ENCODE measurements around the gene GIT1. TPM values are rescaled to one million over a fixed set of nuclear protein-coding genes. Genes with fewer than 3 reads are reported as not detected.

Gene GIT1
- total and polyA plus RNA-seq, 2 experiments from 2014 or later = 20.0 to 46.3 TPM

GRCh38 chr17:29582772-29583171, 6.7 kb downstream of the GIT1 start:
- H4K20me1 ChIP-seq (ENCODE audit: insufficient read depth, poor library complexity, severe bottlenecking) = peaks cover 33% of the 10 kb centered on the region
- no peak overlapping the region for H3K4me3 ChIP-seq
- H3K27ac ChIP-seq = no peak overlapping the region
- no peaks in the 10 kb centered on the region for H3K9me3 ChIP-seq (ENCODE audit: low read depth)
- TF ChIP-seq EZH2phosphoT487 (IDR thresholded peaks at IDR 0.05; ENCODE audit: low read depth, severe bottlenecking, unreplicated experiment) (no peak), CTCF (IDR thresholded peaks at IDR 0.05; ENCODE audit: poor library complexity) (no peak), EZH2 (IDR thresholded peaks at IDR 0.05; ENCODE audit: borderline replicate concordance) (no peak)
- WGBS (ENCODE audit: low lambda C conversion rate, missing lambda C conversion rate) = 97% methylated on average over 13 of the region's 13 CpGs
- H3K4me2 ChIP-seq = no peak overlapping the region
- H3K27me3 ChIP-seq = no peaks in the 10 kb centered on the region
- no peak for DNase-seq (ENCODE audit: low spot score)
- H2AFZ ChIP-seq = no peak overlapping the region
- peaks cover 44% of the 10 kb centered on the region for H3K79me2 ChIP-seq
- no peaks in the 10 kb centered on the region for H3K9me2 ChIP-seq (replicated peaks; ENCODE audit: insufficient read depth)
- H3K4me1 ChIP-seq (ENCODE audit: insufficient read depth) = peaks cover 4% of the 10 kb centered on the region
- H3K36me3 ChIP-seq (replicated peaks; ENCODE audit: insufficient read depth, low read depth) = no peaks in the 10 kb centered on the region

DNA sequence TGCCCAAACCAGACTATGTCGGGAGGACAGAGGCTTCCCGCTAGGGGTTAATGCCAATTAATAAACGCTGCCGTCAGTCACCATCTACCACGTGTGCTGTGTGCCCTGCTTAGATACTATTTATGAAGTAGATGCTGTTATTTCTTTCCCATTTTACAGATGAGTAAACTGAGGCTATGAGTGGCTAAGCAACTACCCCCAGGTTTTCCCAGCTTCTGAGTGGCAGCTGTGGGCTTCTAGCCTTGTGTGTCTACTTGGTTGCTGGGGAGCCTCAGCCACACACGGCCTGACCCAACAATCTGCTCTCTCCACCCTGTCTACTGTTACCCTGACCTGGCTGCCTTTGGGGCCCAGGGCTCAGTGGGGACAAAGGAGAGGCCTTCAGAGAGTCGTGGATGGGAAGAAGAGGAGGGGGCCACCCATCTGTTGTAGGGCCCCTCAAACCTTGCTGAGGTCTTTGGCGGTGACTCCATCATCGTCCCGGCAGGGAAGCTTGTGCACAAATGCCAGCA, 7.1 kb downstream of the GIT1 start:
- Histone ChIP-seq H3K9me2 (replicated peaks; ENCODE audit: insufficient read depth) (no peaks in the 10 kb centered on the region), H3K79me2 (peaks cover 39% of the 10 kb centered on the region)

DNA sequence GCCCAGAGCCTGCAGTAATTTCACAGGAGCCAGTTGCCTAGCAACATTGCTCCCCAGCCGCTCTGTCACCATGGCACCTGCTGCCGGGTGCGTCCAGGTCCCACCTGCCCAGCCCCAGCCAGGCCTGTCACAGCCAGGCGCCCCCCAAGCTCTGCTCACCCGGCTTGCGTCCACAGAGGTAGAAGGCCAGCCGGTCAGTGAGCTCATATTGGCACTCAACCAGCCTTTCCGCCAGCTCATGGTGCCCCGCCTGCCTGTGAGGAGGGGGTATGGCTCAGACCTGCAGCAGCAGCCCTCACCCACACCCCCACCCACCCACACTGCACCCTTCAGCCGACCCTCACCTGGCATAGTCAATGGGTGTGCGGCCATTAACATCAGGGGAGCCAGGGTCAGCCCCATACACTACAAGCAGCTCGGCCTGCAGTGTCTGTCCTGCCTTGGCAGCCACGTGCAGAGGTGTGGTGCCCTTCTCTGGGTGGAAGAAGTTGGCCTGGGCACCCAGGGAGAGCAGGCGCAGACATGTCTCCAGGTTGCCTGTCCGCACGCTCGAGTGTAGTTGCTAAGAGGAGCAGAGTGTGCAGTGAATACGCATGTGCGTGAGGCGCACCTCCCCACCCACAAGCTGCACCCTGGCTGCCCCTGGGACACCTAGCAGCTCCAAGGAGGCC, 7.7 kb downstream of the GIT1 start:
- no peak for TF ChIP-seq EZH2phosphoT487 (IDR thresholded peaks at IDR 0.05; ENCODE audit: low read depth, severe bottlenecking, unreplicated experiment)
- Histone ChIP-seq H3K9me2 (replicated peaks; ENCODE audit: insufficient read depth) (no peaks in the 10 kb centered on the region), H2AFZ (no peak overlapping the region), H3K9me3 (ENCODE audit: low read depth) (no peaks in the 10 kb centered on the region), H3K27me3 (no peaks in the 10 kb centered on the region), H4K20me1 (ENCODE audit: insufficient read depth, poor library complexity, severe bottlenecking) (peaks cover 23% of the 10 kb centered on the region), H3K4me1 (ENCODE audit: insufficient read depth) (no peaks in the 10 kb centered on the region), H3K4me3 (no peak overlapping the region), H3K36me3 (replicated peaks; ENCODE audit: insufficient read depth, low read depth) (no peaks in the 10 kb centered on the region), H3K79me2 (peaks cover 33% of the 10 kb centered on the region), H3K4me2 (no peak overlapping the region), H3K27ac (no peak overlapping the region)
- DNase-seq (ENCODE audit: low spot score) = no peak
- WGBS (ENCODE audit: low lambda C conversion rate, missing lambda C conversion rate) = 97% methylated on average over 17 of the region's 20 CpGs

More for the DNA sequence above, 7.1 kb downstream of the GIT1 start:
- Histone ChIP-seq H3K27ac (no peak overlapping the region), H3K4me3 (no peak overlapping the region), H3K36me3 (replicated peaks; ENCODE audit: insufficient read depth, low read depth) (no peaks in the 10 kb centered on the region), H3K4me1 (ENCODE audit: insufficient read depth) (no peaks in the 10 kb centered on the region), H4K20me1 (ENCODE audit: insufficient read depth, poor library complexity, severe bottlenecking) (peaks cover 28% of the 10 kb centered on the region), H3K9me3 (ENCODE audit: low read depth) (no peaks in the 10 kb centered on the region), H3K4me2 (no peak overlapping the region), H2AFZ (no peak overlapping the region), H3K27me3 (no peaks in the 10 kb centered on the region)
- WGBS (ENCODE audit: low lambda C conversion rate, missing lambda C conversion rate) = 93% methylated on average over 10 of the region's 10 CpGs
- no peak for DNase-seq (ENCODE audit: low spot score)
- TF ChIP-seq CTCF (IDR thresholded peaks at IDR 0.05; ENCODE audit: poor library complexity) (no peak), EZH2phosphoT487 (IDR thresholded peaks at IDR 0.05; ENCODE audit: low read depth, severe bottlenecking, unreplicated experiment) (no peak), EZH2 (IDR thresholded peaks at IDR 0.05; ENCODE audit: borderline replicate concordance) (no peak)

Measured in hepatocyte (in vitro differentiated cells).